GM21786 (cell line): ENCODE results near the gene DMC1.

Experiments
- ATAC-seq: cut with Tn5 transposase; IDR thresholded peaks from one replicate; pipeline ENCODE4 v1.9.1; 2021; ENCODE audit not compliant: unreplicated experiment

DMC1 gene

GRCh38 chr22:38567531-38568285, 2.3 kb downstream of the DMC1 start:
- ATAC-seq: no peak

- ATAC-seq: no peak
These were observed 3.1 kb downstream of the DMC1 start for GRCh38 chr22:38566726-38567504.

GRCh38 chr22:38565441-38565840, 4.5 kb downstream of the DMC1 start:
- ATAC-seq: no peak

- no peak for ATAC-seq
These were observed 5.3 kb downstream of the DMC1 start for GRCh38 chr22:38564669-38565068.

GRCh38 chr22:38554281-38554680, 15.7 kb downstream of the DMC1 start:
- no peak for ATAC-seq

- no peak for ATAC-seq
These were observed 20.7 kb downstream of the DMC1 start for GRCh38 chr22:38549101-38549894.

GRCh38 chr22:38540701-38541100, 29.3 kb downstream of the DMC1 start:
- ATAC-seq: no peak

- ATAC-seq: no peak
These were observed 38.6 kb downstream of the DMC1 start for GRCh38 chr22:38531251-38531938.

GRCh38 chr22:38524429-38524828, 45.6 kb downstream of the DMC1 start:
- no peak for ATAC-seq

GRCh38 chr22:38523479-38523878, 46.5 kb downstream of the DMC1 start:
- no peak for ATAC-seq

- no peak for ATAC-seq
These were observed 47.0 kb downstream of the DMC1 start for GRCh38 chr22:38523029-38523428.

GRCh38 chr22:38519453-38520250, 50.3 kb downstream of the DMC1 start:
- no peak for ATAC-seq

- ATAC-seq: no peak
These were observed 51.4 kb downstream of the DMC1 start for GRCh38 chr22:38518620-38519019.

- no peak for ATAC-seq
These were observed 56.9 kb downstream of the DMC1 start for GRCh38 chr22:38513063-38513462.

- no peak for ATAC-seq
These were observed 59.5 kb downstream of the DMC1 start for GRCh38 chr22:38510416-38510970.

GRCh38 chr22:38506118-38506962, 63.6 kb downstream of the DMC1 start, which contains the start of gene DDX17:
Gene DDX17, minus strand, starts transcription at chr22:38506311.
- ATAC-seq: peak; percentile 75

GRCh38 chr22:38505541-38506117, 64.4 kb downstream of the DMC1 start:
- ATAC-seq: peak; percentile 23

GRCh38 chr22:38504731-38505540, 65.0 kb downstream of the DMC1 start:
- no peak for ATAC-seq
